Measurements from ENCODE around the gene UNC13C. TPM values are rescaled to one million over a fixed set of nuclear protein-coding genes. Genes with fewer than 3 reads are reported as not detected.

The UNC13C gene
- total RNA-seq, 4 donors from 2014 or later: under 0.01 to 0.30 (median 0.21) TPM; not detected in 1

- TF ChIP-seq POLR2A (IDR thresholded peaks at IDR 0.05) (no peak), EP300 (IDR thresholded peaks at IDR 0.05) (no peak), CTCF (IDR thresholded peaks at IDR 0.05) (no peak)
Measured at GRCh38 chr15:54119051-54119450, 140.8 kb downstream of the UNC13C start.

GRCh38 chr15:54120949-54121463 is 142.8 kb downstream of the UNC13C start:
- Histone ChIP-seq H3K27ac (no peak overlapping the region), H3K4me1 (no peaks in the 10 kb centered on the region), H3K9me3 (peaks cover 0 to 7% (median 0%) of the 10 kb centered on the region in 4 donors), H3K36me3 (no peaks in the 10 kb centered on the region), H3K4me3 (no peak overlapping the region), H3K27me3 (no peaks in the 10 kb centered on the region)
- WGBS, 2 donors: 92 to 96% methylated on average over 5 of the region's 5 CpGs
- TF ChIP-seq POLR2A (IDR thresholded peaks at IDR 0.05): no peak
- TF ChIP-seq EP300 (IDR thresholded peaks at IDR 0.05): no peak
- TF ChIP-seq CTCF (IDR thresholded peaks at IDR 0.05): no peak
- DNase-seq (ENCODE audit: low spot score in 2 of 2): no peak

More at GRCh38 chr15:54119051-54119450, 140.8 kb downstream of the UNC13C start:
- no peaks in the 10 kb centered on the region for H3K4me1 ChIP-seq
- no peak for DNase-seq (ENCODE audit: low spot score in 2 of 2)
- WGBS, 2 donors: 83 to 85% methylated on average over 3 of the region's 3 CpGs
- H3K27ac ChIP-seq: no peak overlapping the region
- no peaks in the 10 kb centered on the region for H3K36me3 ChIP-seq
- H3K4me3 ChIP-seq: no peak overlapping the region
- H3K9me3 ChIP-seq: peaks cover 0 to 7% (median 0%) of the 10 kb centered on the region in 4 donors
- H3K27me3 ChIP-seq: no peaks in the 10 kb centered on the region

- H3K4me1 ChIP-seq: no peaks in the 10 kb centered on the region
- no peak overlapping the region for H3K4me3 ChIP-seq
- TF ChIP-seq CTCF (IDR thresholded peaks at IDR 0.05) (no peak), POLR2A (IDR thresholded peaks at IDR 0.05) (no peak), EP300 (IDR thresholded peaks at IDR 0.05) (no peak)
- whole genome bisulfite sequencing, 2 donors: 95 to 96% methylated on average over 2 of the region's 2 CpGs
- no peak overlapping the region for H3K27ac ChIP-seq
- no peaks in the 10 kb centered on the region for H3K27me3 ChIP-seq
- H3K9me3 ChIP-seq: no peaks in the 10 kb centered on the region
- no peaks in the 10 kb centered on the region for H3K36me3 ChIP-seq
- DNase-seq (ENCODE audit: low spot score in 2 of 2): no peak
Measured at GRCh38 chr15:54127574-54127973, 149.3 kb downstream of the UNC13C start.

- H3K9me3 ChIP-seq: no peaks in the 10 kb centered on the region
- TF ChIP-seq POLR2A (IDR thresholded peaks at IDR 0.05) (no peak), EP300 (IDR thresholded peaks at IDR 0.05) (no peak), CTCF (IDR thresholded peaks at IDR 0.05) (no peak)
- no peaks in the 10 kb centered on the region for H3K27me3 ChIP-seq
- no peaks in the 10 kb centered on the region for H3K4me1 ChIP-seq
- H3K36me3 ChIP-seq: no peaks in the 10 kb centered on the region
- whole genome bisulfite sequencing, 2 donors: 80% methylated on average over 3 of the region's 3 CpGs
- H3K4me3 ChIP-seq: no peak overlapping the region
- no peak for DNase-seq (ENCODE audit: low spot score in 2 of 2)
- H3K27ac ChIP-seq: no peak overlapping the region
Measured at GRCh38 chr15:54131410-54131809, 153.2 kb downstream of the UNC13C start.

- no peak for DNase-seq (ENCODE audit: low spot score in 2 of 2)
- 69 to 84% methylated on average over 1 of the region's 1 CpG for WGBS, 2 donors
- H3K4me1 ChIP-seq: no peaks in the 10 kb centered on the region
- no peaks in the 10 kb centered on the region for H3K27me3 ChIP-seq
- no peaks in the 10 kb centered on the region for H3K36me3 ChIP-seq
- no peaks in the 10 kb centered on the region for H3K9me3 ChIP-seq
- H3K4me3 ChIP-seq: no peak overlapping the region
- TF ChIP-seq CTCF (IDR thresholded peaks at IDR 0.05) (no peak), EP300 (IDR thresholded peaks at IDR 0.05) (no peak), POLR2A (IDR thresholded peaks at IDR 0.05) (no peak)
- no peak overlapping the region for H3K27ac ChIP-seq
Measured at GRCh38 chr15:54149115-54149531, 170.9 kb downstream of the UNC13C start.

All from tibial nerve (tissue), 4 donors.